ENCODE data around the gene CAMTA1. TPM values are rescaled to one million over a fixed set of nuclear protein-coding genes. Genes with fewer than 3 reads are reported as not detected.

The CAMTA1 gene
- total RNA-seq, 1 experiment from 2014 or later: 85.2 TPM

- no peak for DNase-seq (ENCODE audit: low spot score)
- Histone ChIP-seq H3K4me1 (ENCODE audit: insufficient read depth, low read length, poor library complexity, severe bottlenecking) (peaks cover 18% of the 10 kb centered on the region), H3K27ac (ENCODE audit: low read depth, low read length, poor library complexity, severe bottlenecking) (no peak overlapping the region), H3K4me3 (ENCODE audit: low read depth, low read length, poor library complexity, severe bottlenecking) (no peak overlapping the region), H3K36me3 (ENCODE audit: insufficient read depth, low read length, poor library complexity, severe bottlenecking) (no peaks in the 10 kb centered on the region), H3K27me3 (replicated peaks; ENCODE audit: insufficient read depth, low read depth, low read length, poor library complexity) (no peaks in the 10 kb centered on the region), H3K9me3 (ENCODE audit: low read depth, low read length, poor library complexity, severe bottlenecking) (no peaks in the 10 kb centered on the region)
- CTCF ChIA-PET: no interaction called here
- no TSS peak for BruUV-seq (replicated peaks)
- no peak for TF ChIP-seq EZH2 (IDR thresholded peaks at IDR 0.05; ENCODE audit: borderline replicate concordance, low read depth, low read length, poor library complexity, severe bottlenecking)
- TF ChIP-seq, protein P1, sequence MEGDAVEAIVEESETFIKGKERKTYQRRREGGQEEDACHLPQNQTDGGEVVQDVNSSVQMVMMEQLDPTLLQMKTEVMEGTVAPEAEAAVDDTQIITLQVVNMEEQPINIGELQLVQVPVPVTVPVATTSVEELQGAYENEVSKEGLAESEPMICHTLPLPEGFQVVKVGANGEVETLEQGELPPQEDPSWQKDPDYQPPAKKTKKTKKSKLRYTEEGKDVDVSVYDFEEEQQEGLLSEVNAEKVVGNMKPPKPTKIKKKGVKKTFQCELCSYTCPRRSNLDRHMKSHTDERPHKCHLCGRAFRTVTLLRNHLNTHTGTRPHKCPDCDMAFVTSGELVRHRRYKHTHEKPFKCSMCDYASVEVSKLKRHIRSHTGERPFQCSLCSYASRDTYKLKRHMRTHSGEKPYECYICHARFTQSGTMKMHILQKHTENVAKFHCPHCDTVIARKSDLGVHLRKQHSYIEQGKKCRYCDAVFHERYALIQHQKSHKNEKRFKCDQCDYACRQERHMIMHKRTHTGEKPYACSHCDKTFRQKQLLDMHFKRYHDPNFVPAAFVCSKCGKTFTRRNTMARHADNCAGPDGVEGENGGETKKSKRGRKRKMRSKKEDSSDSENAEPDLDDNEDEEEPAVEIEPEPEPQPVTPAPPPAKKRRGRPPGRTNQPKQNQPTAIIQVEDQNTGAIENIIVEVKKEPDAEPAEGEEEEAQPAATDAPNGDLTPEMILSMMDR (conservative IDR thresholded peaks at IDR 0.05; ENCODE audit: low read depth, low read length): no peak
- POLR2A ChIA-PET (ENCODE audit: low non-redundant PET): no interaction called here
- intact Hi-C loops (cut with micrococcal nuclease; ENCODE audit: unreplicated experiment): no loop called here
These were observed 718.6 kb downstream of the CAMTA1 start for GRCh38 chr1:7503691-7504437.

- H3K4me3 ChIP-seq (ENCODE audit: low read depth, low read length, poor library complexity, severe bottlenecking): no peak overlapping the region
- H3K9me3 ChIP-seq (ENCODE audit: low read depth, low read length, poor library complexity, severe bottlenecking): no peaks in the 10 kb centered on the region
- H3K4me1 ChIP-seq (ENCODE audit: insufficient read depth, low read length, poor library complexity, severe bottlenecking): peaks cover 18% of the 10 kb centered on the region
- H3K27me3 ChIP-seq (replicated peaks; ENCODE audit: insufficient read depth, low read depth, low read length, poor library complexity): no peaks in the 10 kb centered on the region
- ChIA-PET CTCF (no interaction called here), POLR2A (ENCODE audit: low non-redundant PET) (no interaction called here)
- no peak for DNase-seq (ENCODE audit: low spot score)
- no peak overlapping the region for H3K27ac ChIP-seq (ENCODE audit: low read depth, low read length, poor library complexity, severe bottlenecking)
- intact Hi-C loops (cut with micrococcal nuclease; ENCODE audit: unreplicated experiment): no loop called here
- TF ChIP-seq, protein P1 (conservative IDR thresholded peaks at IDR 0.05; ENCODE audit: low read depth, low read length): no peak
- TF ChIP-seq EZH2 (IDR thresholded peaks at IDR 0.05; ENCODE audit: borderline replicate concordance, low read depth, low read length, poor library complexity, severe bottlenecking): no peak
- H3K36me3 ChIP-seq (ENCODE audit: insufficient read depth, low read length, poor library complexity, severe bottlenecking): no peaks in the 10 kb centered on the region
- BruUV-seq (replicated peaks): no TSS peak
These were observed 719.1 kb downstream of the CAMTA1 start for GRCh38 chr1:7504438-7504720.

GRCh38 chr1:7505094-7505770, 720.0 kb downstream of the CAMTA1 start:
- no peak overlapping the region for H3K4me3 ChIP-seq (ENCODE audit: low read depth, low read length, poor library complexity, severe bottlenecking)
- no peak for DNase-seq (ENCODE audit: low spot score)
- intact Hi-C loops (cut with micrococcal nuclease; ENCODE audit: unreplicated experiment): no loop called here
- H3K27ac ChIP-seq (ENCODE audit: low read depth, low read length, poor library complexity, severe bottlenecking): no peak overlapping the region
- peaks cover 18% of the 10 kb centered on the region for H3K4me1 ChIP-seq (ENCODE audit: insufficient read depth, low read length, poor library complexity, severe bottlenecking)
- ChIA-PET POLR2A (ENCODE audit: low non-redundant PET) (no interaction called here), CTCF (no interaction called here)
- TF ChIP-seq, protein P1 (conservative IDR thresholded peaks at IDR 0.05; ENCODE audit: low read depth, low read length): no peak
- TF ChIP-seq EZH2 (IDR thresholded peaks at IDR 0.05; ENCODE audit: borderline replicate concordance, low read depth, low read length, poor library complexity, severe bottlenecking): no peak
- H3K27me3 ChIP-seq (replicated peaks; ENCODE audit: insufficient read depth, low read depth, low read length, poor library complexity): no peaks in the 10 kb centered on the region
- no TSS peak for BruUV-seq (replicated peaks)
- H3K36me3 ChIP-seq (ENCODE audit: insufficient read depth, low read length, poor library complexity, severe bottlenecking): no peaks in the 10 kb centered on the region
- H3K9me3 ChIP-seq (ENCODE audit: low read depth, low read length, poor library complexity, severe bottlenecking): no peaks in the 10 kb centered on the region

Data from A673 (cell line).